RWPE1 (cell line): ENCODE data around the gene CDC14A.

Experiments used
- CTCF ChIA-PET: fragments of 350-600 bp; sonication (Branson Sonifier 250); formaldehyde crosslinking; extraction: SDS; loops from one replicate; lab custom pipeline; 2021; lab: Yijun Ruan, JAX
- POLR2A ChIA-PET: fragments of 400-600 bp; formaldehyde crosslinking; extraction: SDS; loops from one replicate; lab custom pipeline; 2020; ENCODE audit warnings: antibody characterized with exemption; ENCODE audit not compliant: low non-redundant PET; lab: Yijun Ruan, JAX
- DNase-seq: peaks from one replicate; pipeline ENCODE4 v3.0.0; 2012; ENCODE audit warnings: low spot score
- H3K27ac ChIP-seq: fragments of 450-650 bp; 2 replicates; pipeline ENCODE4 v1.5.1; 2017
- CTCF ChIP-seq: fragments of 450-650 bp; conservative IDR thresholded peaks from 2 replicates; pipeline ENCODE4 v1.5.1; 2017; ENCODE audit warnings: low read depth, mild to moderate bottlenecking

CDC14A gene

DNA sequence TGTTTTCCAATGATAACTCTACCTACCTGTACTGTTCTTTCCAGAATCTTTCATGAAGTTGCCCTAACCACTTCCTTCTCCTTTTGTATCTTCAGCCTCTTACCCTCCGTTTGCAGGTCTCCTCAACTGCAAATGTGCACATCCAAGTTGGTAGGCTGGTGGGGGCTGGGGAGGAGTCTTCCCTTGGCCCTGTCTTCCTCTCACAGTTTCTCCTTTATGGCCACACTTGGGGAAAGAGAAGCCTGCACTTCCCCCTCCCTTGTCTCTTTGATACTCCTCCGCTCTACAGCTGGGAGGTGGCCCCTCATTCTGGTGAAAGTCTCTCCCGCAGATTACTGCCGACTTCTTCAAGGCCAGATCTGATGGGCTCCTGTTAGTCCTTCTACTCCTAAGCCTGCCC is 158.8 kb downstream of the CDC14A start:
- no peak overlapping the region for H3K27ac ChIP-seq

GRCh38 chr1:100511773-100512172 is 159.5 kb downstream of the CDC14A start:
- DNase-seq = no peak
- no peak for TF ChIP-seq CTCF
- POLR2A ChIA-PET = no interaction called here
- no peak overlapping the region for H3K27ac ChIP-seq
- CTCF ChIA-PET = no interaction called here

More for the DNA sequence above, 158.8 kb downstream of the CDC14A start:
- POLR2A ChIA-PET = no interaction called here
- TF ChIP-seq CTCF = no peak
- CTCF ChIA-PET = no interaction called here
- DNase-seq = no peak

DNA sequence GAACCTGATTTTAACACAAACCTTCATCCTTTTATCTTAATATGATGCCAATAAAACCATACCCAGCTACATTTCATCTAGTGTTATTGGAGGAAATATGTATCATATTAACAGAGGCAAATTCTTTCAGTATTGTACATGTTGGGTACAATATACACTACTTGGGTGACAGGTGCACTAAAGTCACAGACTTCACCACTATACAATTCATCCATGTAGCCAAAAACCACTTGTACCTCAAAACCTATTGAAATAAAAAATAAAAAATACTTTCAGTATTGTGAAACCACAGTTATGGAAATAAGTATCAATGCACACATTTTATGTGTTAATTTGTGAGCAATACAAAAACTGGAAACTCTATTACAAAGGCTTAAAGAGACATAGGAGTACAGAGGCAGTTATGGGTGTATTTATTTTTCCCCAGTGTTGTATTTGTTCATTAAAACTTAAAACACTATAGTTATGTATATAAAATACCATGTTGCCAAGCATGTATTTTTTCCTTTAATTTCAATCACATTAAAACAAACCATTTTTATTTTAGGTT is 160.6 kb downstream of the CDC14A start:
- POLR2A ChIA-PET = no interaction called here
- TF ChIP-seq CTCF = no peak
- H3K27ac ChIP-seq = no peak overlapping the region
- CTCF ChIA-PET = interaction anchor here (0.7 kb wide), 1 partner anchor 1229 kb away, joined by 4 read pairs; no protein-coding TSS in a partner anchor
- no peak for DNase-seq

GRCh38 chr1:100516857-100517256 is 164.6 kb downstream of the CDC14A start:
- no peak for TF ChIP-seq CTCF
- POLR2A ChIA-PET = no interaction called here
- no peak for DNase-seq
- H3K27ac ChIP-seq = no peak overlapping the region
- CTCF ChIA-PET = no interaction called here

DNA sequence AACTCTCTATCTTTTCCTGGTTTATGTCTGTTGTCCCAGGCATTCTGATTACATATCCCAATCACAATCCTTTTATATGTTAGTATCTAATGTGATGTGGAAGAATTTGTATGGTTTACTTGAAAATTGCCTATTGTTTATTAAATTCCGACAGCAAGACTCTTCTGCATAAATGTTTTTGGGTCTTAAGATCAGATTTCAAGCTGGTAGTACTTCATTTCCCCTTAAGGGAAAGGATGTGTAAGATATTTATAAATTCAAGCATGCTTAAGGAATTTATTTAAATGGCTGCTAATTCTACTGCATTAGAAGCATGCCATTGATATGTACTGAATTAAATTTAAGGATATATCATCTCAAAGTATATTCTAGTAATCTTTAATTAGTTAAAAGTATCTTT is 165.2 kb downstream of the CDC14A start:
- ChIA-PET POLR2A (no interaction called here), CTCF (no interaction called here)
- DNase-seq = no peak
- TF ChIP-seq CTCF = no peak
- H3K27ac ChIP-seq = no peak overlapping the region

GRCh38 chr1:100518023-100518422 is 165.7 kb downstream of the CDC14A start:
- no peak for DNase-seq
- no peak for TF ChIP-seq CTCF
- H3K27ac ChIP-seq = no peak overlapping the region
- ChIA-PET CTCF (no interaction called here), POLR2A (no interaction called here)
